HG02759 (cell line): ENCODE measurements around the gene RPS6KA2.

Experiments used
- ATAC-seq: cut with Tn5 transposase; IDR thresholded peaks from one replicate; pipeline ENCODE4 v1.9.1; 2021; ENCODE audit warnings: mild to moderate bottlenecking, moderate library complexity; ENCODE audit not compliant: unreplicated experiment

Gene RPS6KA2

DNA sequence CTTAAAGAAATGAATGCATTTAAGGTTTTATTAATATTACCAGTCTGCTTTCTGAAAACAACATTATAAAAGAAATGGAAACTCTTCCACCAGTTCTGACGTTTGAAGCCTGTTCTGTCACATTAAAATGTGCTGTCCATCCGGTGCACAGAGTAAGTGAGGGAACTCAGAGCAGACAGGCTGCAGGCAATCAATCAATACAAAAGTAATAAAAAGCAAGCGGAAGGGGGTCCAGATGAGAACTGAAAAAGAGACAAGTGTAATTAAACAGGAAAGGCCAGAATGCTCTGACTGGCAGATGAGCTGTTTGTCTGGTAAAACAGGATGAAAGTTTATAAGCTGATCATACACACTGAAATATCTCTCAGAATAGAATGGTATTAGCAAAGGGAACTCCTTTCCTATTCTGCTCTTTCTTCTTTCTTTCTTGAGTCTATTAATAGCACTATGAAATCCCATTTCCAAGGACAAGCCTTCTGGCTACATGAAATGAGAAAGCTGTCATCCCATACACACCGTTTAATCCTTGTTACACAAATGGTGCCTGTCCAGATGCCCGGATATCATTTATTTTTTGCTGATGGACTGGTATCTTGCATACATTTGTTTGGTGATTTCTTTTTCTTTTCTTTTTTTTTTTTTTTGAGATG is 134.8 kb downstream of the RPS6KA2 start:
- ATAC-seq = no peak

DNA sequence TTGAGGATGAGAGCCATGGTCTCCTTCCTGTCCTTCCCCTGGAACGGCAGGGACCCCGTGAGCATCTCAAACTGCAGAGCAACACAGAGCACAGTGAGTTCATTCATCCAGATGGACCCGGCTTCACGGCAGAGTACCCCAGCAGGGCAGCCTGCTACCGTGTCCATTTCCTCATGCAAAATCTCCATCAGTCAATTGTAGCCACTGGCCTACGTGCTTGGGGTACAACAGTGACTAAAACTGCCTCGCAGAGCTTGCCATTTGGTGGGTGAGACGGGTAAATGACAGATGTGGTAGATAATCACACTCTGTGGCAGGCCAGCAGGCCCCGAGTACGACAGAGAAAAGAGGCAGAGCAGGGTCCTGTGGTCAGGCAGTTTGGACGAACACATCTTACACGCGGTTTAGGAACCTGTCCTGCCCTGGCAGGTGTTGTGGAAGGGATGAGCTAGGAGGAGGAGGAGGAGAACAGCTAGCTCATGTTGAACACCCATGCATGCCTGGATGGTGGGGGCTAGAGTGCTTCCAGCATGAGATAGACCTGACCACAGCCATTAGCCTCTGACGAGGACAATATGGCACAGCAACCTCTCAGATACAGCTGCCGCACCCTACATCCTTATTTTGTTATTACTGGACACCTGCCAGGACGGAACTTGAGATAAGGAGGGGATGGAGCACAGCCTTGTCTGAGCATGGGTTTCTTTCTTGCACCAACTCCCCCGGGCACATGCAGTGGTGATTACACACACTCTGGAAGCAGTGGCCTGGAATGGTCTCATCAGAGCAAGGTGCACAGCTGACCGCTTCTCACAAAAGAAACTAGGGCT is 136.2 kb downstream of the RPS6KA2 start:
- ATAC-seq = no peak

DNA sequence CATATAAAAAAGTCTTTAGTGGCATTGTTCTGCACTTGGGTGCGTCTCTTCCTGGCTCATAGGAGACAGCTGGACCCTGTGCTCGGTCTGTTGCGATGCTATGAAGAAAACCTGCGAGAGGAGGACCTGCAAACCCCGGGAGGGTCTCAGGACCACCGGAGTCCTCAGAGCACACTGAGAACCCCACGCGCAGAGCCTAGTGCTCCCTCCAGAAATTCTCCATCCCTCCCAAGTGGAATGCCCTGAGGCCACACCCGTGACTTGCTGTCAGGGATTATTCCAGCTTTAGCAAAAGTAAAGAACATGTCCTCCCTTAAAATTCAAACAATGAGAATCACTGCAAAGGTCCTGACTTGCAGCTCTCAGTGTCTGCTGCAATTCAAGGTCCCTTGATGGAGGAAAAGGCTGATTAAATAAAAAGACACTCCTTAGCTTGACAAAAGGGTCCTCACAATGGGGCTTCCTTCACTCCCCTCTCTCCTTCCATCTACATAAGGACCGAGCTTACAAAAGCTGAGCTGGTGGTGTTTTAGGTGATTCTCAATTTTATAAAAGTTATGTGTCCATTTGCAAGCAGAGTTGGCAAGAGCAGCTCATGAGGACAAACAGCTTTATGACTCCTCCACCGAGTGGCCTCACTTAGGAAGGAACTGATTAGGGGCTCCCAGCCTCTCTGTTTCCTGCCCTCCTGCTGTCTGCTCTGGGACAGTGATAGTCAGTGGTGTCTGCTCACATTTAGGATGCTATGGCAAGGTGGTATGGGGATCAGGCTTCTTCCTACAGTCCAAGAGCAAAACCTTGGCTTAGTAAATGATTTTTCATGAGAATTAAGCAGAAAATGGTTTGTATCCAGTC is 137.5 kb downstream of the RPS6KA2 start:
- no peak for ATAC-seq

DNA sequence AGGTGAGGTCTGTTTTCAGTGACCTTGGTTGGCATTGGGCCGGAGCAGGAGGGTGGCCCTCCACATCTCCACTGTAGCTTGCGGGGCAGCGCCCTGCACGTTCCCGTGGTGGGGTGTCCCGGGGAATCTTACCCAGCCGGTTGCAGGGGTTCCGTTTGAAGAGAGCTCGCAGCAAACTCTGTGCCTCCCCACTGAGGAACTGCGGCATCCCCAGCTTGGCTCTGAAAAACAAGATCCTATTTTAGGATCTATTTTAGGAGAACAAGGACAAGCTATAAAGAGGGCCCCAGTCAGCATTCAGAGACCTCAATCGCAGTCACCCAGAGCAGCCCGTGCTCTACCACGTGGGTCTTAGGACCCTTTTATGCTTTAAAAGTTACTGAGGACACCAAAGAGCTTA is 138.3 kb downstream of the RPS6KA2 start:
- no peak for ATAC-seq

DNA sequence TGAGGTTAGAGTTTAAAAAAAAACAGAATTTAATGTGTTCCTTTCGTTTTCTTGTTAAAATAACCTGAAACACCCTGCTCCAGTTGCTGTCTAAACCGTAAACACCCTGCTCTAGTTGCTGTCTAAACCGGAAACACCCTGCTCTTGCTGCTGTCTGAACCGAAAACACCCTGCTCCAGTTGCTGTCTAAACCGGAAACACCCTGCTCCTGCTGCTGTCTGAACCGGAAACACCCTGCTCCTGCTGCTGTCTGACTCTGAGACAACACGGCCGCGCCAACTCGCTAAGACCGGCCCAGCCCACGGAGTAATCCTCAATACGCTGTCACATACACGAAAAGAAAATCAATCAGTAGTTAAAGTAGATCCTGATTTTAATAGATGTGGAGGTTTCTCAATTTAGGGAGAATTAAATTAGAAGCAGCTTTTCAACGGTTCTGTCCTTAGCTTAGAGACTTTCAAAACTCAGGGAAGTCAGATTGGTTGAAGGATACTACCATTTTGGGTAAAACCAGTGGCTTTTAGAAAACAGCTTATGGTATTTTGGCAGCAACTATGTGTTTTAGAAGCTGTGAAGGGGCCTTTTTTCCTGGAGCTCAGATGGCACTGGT is 138.9 kb downstream of the RPS6KA2 start:
- peak; percentile 95 for ATAC-seq

DNA sequence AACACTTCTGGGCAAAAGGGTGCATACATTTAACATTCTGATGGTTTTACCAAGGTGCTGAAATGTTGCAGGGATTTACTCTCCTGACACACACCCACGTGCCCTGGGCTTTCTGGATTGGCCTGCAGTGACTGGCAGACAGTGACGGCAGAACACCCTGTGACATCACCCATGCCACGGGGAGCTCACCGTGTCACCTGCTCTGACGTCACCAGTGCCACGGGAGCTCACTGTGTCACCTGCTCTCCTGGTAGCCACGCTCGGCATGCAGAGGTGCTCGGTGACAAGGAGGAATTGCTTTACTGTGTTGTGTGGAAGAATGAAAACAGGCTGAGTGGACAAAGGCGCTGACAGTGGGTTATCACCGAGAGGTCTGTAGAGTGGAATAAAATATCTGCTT is 139.9 kb downstream of the RPS6KA2 start:
- no peak for ATAC-seq

DNA sequence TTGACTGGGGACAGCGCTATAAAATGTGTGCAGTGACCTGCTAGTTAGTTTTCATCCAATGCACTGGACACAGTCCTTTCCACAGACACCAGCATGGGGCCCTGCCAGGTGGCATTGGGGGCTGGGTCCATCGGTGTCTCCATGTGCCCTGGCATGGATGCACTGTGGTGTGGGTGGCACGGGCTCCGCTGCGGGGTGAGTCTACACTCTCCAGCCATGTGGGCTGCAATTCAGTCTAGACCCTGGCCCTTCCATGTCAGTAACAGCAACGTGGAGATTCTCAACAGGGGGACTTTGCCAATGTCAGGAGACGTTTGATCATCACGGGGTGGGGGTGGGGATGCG is 140.5 kb downstream of the RPS6KA2 start:
- no peak for ATAC-seq

DNA sequence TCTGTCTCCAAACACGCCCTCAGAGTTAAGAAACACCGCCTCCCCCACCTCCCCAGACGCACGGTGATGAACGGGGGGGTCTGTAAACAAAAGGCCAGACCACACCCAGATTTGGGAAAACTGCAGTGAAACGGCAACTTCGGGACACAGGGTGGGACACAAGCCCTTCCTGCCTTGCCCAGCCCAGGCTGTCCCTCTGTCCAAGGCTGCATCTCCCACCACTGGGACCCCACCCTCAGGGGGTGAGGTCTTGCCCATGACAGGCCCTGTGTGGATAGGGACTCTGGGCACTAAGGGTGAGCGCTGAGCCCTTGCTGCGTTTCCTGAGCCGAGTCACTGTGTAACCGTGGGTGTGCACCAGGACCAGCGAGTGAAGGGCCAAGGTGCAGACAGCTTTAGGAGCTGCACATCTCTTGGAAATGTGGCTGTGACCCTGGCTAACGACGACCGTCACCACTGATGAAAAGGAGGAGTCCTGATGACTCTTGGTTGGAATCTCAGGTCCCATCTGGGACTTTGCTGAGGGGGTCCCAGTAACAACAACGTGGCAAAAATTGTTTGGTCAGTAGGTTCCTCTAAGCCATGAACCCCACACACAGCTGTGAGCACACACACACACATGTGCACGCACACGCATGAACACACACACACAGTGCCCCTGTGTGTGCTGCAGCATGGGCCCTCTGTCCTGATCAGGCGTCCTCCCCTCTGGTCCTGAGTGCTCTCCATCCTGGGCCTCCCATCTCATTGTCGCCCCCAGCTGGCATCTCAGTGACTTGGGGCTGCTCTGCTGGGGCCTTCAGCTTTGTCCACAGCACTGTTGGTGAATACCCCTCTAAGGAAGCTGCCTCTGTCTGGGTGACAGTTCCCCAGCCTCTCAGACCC is 141.2 kb downstream of the RPS6KA2 start:
- ATAC-seq = no peak

DNA sequence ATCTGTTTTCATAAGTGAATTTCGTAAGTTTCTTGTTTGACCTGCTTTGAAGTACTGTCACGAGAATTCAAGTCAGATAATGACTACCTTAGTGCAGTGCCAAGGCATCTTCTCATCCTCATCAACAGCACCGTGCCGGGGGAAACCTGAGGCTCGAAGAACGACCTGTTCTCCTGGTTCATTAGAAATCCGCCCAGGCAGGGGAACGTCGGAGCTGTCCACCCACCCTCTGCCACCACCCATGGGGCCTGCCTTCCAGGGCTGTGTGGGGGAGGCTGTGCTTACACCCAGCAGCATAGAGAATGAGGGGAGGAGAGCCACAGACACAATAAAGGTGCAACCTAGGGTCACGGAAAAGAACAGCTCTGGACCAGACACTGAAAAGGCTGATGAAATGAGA is 142.2 kb downstream of the RPS6KA2 start:
- ATAC-seq = no peak

DNA sequence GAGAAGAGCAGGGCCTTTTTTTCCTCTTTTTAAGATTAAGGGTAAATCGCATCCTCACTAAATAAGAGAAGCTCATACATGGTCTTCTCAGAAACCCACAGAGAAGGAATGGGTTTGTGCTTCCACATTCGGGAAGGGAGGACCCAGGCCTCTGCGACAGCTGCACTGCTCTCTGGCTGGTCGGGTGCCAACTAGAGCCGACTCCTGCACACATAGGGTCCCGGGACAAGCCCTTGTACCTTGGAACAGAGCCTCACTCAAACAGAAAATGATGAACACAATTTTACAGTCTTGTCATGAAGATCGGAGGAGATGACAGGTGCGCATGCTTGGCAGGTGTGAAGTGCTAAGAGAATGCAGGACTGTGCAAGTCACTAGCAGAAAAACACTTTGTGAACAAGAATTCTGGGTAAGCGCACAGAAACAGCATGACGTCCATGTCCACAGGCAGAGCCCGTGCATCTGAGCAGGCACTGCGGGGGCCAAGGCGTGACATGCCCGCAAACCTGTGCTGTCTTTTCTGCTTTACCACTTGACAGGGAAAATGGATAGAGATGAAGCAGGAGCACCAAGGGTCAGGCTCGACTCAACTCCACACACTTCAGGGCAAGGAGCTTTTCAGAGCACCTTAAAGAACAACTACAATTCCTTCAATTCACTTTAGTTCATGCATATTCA is 143.3 kb downstream of the RPS6KA2 start:
- ATAC-seq = no peak

DNA sequence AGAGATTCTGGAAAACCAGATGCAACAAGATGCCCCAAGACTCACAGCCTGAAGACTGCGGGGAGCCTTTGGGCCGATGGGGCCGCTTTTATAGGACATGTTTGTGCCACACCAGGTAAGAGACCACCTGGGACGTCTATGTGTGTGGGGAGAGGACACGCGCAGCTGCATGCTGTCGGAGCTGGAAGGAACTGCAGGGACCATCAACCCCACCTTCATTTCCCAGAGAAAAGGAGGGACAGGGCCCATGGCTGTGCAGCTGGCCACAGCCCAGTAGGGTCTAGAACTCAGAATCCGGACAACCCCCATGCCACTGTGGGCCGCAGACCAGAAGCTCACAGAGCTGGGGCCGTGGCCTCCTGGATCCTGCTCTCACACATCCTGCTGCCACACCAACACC is 144.0 kb downstream of the RPS6KA2 start:
- no peak for ATAC-seq

DNA sequence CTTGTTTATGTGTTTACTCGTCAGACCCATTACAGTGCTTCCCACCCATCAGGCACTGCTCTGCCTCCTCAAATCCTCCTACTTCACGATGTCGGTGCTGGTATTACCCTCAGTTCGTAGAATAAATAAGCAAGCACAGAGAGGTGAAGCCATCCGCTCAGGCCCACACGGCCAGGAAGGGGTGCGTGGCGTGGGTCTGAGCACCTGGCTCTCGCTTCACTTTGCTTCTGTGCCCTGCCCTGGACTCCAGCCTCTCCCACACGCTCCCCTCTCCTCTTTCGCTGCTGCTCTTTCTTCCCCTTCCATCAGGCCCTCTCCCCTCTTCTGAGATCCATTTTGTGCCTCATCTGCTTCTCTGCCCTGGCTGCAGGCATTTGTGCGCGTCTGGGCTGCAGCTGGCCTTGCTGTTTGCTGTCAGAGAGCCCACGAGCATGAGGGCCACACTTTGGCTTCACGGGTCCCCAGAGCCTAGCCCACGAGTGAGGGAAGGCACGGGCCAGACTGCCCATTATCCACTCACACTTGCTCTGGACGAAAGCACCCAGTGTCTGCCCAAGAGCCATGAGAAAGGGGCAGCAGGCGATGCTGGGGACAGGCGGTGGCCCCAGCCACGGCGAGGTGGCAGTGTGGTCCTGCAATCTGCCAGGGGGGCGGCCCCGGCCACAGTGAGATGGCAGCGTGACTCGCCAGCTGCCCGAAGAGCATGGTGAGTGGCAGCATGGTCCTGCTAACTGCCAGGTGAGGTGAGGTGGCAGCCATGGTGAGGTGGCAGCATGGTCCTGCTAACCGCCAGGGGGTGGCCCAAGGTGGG is 148.1 kb downstream of the RPS6KA2 start:
- no peak for ATAC-seq

DNA sequence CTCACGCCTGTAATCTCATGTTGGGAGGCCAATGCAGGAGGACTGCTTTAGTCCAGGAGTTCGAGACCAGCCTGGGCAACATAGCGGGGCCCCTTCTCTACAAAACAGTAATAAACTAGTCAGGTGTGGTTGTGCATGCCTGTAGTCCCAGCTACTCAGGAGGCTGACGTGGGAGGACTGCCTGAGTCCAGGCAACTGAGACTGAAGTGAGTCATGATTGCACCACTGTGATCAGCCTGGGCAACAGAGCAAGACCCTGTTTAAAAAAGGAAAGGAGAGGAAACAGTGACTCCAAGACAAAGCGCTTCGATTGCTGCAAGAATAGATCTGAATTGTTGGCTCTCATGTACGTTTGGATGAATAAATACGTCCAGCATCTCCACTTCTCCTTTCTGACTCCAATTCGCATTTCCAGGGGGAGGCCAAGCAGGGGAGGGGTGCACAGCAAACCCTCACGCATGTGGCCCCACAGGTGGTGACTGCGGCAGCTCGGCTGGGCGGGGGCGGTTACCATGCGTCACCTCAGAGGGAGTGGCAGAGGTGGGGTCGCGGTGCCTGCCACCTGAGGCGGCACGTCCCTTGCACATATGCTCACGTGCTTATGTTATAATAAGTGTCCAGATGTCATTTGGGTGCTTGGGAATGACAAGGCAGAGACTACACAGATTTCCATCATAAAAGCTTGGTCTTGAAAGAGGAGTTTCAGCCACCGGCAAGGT is 149.2 kb downstream of the RPS6KA2 start:
- ATAC-seq = no peak

DNA sequence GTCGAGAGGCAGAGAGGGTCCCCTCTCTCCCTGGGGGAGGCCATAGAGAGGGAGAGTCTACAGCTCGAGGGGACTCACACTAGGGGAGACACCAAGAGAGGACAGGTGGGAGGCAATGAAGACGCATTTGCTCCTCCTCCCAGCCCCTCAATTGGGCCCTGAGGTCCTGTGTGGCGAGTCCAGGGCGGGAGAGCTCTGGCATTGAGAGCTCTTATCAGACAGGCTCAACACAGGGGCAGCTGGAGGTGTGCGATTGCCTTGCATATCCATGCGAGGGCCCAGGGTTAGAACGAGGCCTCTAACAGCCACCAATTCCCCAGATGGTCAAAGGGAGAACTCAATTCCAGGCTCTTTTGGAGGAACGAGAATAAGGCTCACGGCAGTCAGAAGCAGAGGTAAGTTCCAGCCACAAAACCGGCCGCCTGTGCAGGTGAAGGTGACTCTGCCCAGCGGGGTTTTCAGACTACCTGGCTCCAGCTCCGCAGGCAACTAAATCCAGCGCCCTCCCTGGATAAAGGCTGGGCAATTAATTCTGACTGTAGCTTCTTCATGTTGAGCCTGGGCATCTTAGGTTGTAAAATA is 150.3 kb downstream of the RPS6KA2 start:
- ATAC-seq = no peak

DNA sequence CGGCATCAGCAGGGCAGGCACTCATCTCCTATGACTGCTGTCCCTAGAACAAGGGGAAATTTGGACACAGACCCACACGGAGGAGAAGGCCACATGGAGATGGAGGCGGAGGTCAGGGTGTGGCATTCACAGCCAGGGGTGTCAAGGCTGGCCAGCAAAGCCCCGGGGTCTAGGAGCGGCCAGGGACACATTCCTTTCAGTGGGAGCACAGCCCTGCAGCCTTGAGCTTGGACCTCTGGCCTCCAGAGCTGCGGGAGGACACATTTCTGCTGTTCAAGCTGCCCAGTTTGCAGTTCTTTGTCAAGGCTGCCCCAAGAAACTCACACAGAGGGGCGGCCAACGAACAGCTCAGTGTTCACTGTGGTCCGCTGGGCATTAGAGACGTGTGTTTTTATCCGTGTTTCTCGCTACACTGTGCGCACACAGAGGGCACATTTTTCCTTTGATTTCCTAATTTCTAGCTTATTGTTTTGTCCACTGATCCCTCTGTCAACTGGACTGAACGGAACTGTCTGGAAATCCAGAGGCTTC is 150.9 kb downstream of the RPS6KA2 start:
- no peak for ATAC-seq

DNA sequence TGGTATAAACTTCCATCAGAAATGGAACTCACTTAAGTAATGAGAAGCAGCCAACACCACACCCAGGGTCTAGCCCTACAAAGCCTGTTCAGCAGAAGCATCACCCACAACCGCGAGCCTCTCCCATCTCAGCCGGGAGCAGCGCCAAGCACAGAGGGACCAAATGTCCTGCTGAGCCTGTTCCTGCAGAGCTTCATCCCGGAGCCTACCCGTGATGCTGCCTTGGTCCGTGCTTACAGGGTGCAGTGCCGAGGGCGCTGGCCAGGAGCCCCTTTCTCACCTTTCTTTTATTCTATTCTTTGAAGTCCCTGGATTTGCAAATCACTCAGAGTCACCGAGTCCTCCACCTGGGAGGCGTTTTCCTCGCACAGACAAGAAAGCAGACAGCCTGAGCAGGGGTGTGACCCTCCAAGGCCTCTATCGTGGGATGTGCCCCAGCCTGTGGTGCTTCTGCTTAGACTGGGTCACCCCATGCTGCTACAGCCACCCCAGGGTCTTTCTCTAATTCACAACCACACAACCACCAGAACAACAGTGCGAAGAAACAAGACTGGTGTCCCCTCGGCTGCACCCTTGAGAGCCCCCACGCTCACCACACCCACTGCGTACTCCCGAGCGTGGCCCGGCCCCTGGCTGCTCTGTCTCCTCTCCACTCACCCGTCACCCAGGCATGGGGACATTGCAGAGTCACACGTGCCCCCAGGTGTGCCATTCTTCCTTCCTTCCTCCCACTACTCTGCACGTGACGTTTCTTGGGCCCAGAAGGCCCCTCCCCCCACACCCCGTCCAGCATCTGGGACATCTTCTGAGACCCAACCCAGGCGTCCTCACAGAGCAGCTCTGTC is 152.1 kb downstream of the RPS6KA2 start:
- no peak for ATAC-seq
